HG03039 (cell line): Measurements from ENCODE around the gene MARCHF4.

ENCODE experiments used
- ATAC-seq: cut with Tn5 transposase; IDR thresholded peaks from one replicate; pipeline ENCODE4 v1.9.1; 2021; ENCODE audit warnings: mild to moderate bottlenecking, moderate library complexity; ENCODE audit not compliant: unreplicated experiment

Gene MARCHF4

DNA sequence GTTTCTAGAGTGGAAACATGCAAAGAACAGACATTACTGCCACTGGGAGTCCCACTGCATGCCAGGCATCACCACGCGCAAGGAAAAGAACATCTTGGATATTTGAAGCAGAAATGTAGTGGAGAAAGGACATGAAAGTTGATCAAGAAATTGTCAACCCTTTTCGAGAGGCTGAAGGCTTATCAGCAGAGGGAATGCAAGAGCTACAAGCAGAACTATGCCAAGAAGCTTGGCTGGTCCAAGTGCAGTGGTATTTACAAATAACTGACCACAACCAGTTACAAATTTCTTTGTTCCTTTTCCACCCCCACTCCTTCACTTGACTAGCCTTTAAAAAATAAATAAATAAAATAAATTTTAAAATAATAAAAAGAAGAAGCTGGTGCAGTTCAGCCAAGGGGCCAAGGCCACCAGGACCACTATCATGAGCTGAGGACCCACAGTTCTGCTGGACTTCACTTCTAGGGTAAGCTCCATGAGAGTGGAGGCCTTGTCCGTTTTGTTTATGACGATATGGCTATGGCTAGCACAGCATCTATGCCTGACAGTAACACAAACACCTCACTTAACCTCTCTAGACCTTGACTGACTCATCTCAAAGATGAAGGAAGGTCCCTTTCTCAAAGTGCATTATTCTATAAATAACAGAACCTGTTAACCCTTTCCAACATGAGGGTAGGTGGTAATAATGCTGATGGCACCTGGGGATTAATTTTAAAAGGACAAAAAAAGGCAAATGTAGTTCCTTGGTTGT is 20.9 kb downstream of the MARCHF4 start:
- ATAC-seq, result no peak

DNA sequence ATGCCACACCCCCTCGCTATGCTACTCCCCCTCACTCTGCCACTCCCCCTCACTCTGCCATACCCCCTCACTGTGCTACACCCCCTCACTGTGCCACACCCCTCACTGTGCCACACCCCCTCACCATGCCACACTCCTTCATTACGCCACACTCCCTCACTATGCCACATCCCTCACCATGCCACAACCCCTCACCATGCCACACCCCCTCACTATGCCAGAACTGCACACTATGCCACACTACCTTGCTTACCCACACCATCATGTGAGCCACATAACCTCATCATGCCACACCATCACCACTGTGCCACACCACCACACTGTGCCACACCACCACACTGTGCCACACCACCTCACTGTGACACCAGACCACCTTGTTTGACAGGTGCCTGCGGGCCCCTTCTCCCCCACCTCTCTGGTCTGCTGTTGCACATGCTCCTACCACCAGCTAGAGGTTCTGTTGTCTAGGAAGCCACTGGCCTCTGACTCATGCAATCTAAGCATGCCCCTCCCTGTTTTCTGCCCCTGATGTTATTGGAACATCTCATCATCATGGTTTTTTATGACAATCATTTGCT is 22.0 kb downstream of the MARCHF4 start:
- no peak for ATAC-seq

DNA sequence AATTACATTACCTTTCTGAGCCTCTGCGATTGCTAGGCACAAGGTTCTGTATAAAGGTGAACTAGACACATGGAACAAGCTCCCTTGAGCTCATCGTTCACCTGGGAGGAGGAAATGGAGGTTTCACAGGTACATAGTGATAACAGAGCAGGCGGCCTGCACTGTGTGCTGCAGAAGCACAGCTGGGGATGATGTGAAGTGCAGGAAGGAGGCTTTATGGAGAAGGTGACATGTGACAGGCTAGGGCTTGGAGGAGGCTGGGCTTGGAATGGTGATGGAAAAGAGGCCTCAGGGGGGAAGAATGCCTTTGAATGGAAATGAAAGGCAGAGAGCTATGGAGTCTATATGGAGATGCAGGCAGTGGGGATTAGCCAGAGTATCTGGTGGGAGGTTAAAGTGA is 22.9 kb downstream of the MARCHF4 start:
- no peak for ATAC-seq

DNA sequence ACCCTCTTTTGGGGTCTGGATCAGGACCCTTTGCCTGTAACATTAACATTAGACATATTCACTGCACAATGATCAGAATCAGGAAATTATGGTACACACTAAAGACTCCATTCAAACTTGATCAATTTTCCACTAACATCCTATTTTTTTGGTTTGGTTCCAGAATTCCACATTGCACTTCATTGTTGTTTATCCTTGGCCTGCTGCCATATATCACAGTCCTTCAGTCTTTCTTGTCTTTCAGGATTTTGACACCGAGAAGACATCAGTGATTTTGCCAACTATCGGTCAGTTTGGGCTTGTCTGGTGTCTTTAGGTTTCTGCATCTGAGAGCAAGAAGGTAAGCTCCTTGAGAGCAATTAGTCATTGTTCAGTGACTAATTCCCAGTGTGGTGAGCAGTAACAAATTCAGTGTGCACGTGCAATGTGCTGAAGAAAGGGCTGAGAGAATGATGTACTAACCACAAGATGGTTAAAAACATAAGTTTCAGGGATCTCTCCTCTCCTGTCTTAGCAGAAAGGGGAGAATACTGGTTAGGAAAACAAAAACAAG is 23.5 kb downstream of the MARCHF4 start:
- no peak for ATAC-seq

DNA sequence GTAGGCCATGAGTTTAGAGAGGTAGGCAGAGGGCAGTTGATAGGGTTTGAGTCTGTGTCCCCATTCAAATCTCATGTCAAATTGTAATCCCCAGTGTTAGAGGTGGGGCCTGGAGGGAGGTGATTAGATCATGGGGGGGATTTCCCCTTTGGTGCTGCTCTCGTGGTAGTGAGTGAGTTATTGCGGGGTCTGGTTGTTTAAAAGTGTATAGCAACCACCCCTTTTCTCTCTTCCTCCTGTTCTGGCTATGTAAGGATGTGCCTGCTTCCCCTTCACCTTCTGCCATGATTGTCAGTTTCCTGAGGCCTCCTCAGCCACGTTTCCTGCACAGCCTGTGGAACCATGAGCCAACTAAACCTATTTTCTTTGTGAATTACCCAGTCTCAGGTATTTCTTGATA is 25.5 kb downstream of the MARCHF4 start:
- ATAC-seq, result no peak

DNA sequence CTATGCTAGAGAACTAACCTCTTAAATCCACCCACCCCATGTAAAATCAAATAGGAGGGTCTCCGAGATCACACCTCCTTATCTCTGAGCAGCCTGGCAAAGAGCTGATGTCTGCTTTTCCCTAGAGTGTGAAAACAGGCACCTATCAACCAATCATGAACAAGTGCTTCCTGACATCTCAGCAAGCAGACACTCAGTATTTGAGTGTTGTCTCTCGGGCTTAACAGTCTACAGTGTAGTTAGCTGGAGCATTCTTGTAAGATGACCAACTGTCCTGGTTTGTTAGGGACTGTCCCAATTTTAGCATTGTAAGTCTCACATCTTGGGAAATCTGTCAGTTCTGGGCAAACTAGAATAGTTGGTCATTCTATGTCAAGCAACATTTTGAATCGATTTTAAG is 26.4 kb downstream of the MARCHF4 start:
- no peak for ATAC-seq

DNA sequence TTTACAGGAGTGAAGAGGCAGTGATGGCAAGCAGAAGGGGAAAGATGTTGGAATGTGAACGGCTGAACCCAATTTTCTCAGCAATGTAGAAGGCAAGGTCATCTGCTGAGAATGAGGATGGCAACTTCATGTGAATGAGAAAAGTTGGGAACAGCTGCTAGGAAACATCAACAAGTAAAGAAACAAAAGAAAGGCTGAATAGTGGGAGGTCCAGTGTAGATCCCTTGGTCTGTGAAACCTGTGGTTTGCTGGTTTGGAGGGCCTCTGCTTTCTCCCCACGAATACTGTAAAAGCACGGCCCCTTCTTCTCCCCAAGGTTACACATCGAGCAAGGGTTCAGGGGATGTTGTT is 27.4 kb downstream of the MARCHF4 start:
- no peak for ATAC-seq

DNA sequence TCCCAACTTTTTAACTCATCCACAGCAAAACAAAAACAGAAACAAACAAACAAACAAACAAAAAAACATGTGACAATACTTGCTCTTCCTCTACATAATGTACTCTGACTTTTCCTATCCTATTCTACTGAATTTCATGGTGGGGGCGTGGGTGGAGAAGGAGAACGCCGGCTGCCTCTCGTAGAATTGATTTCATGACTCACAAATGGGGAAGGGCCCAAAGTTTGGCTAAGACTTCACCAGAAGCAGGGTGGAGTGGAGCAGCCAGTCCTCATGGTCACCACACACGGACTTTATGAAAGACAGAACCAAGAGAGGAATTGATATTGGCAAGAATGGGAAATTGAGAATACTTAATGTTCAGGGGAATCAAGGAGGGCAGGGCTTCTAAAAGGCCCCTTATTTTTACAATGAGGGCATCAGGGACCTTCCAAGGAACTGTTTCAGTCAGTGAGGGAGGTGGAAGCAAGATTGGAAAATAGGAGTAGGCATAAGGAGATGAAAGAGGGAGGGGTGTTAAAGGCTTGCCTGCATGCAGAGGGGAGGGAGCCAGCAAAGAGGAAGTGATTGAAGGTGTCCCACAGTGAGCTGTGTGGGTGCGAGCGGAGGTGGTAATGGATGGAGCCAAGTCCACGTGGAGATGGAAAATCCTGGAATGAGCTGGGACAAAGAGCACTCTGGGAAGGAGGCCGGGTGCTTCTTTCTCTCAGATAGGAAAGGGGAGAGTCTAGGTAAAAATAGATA is 27.9 kb downstream of the MARCHF4 start:
- ATAC-seq, result no peak

DNA sequence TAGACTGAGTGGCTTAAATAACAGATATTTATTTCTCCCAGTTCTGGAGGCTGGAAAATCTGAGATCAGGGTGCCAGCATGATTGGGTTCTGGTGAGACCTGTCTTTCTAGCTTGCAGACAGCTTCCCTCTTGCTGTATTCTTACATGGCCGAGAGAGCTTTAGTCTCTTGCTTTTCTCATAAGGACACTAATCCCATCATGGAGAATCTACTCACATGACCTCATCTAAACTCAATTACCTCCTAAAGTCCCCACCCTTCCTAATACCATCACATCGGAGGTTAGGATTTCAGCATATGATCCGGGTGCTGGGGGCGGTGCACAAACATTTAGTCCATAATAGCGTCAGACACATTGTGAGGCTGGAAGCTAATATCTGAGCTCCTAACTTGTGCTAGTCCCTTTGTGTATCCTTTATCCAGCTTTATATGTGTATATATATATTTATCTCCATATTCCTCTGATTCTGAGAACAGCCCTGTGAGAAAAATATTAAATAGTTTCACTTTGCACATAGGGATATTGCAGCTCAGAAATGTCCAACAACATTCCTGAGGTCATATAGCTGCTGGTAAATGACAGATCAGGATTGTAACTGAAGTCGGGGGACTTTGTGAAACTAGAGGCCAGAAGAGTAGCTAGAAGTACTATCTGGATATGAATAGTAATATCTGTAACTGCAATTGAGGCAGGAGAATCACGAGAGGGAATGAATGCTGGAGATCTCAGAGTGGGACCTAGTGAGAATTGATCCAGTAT is 28.9 kb downstream of the MARCHF4 start:
- no peak for ATAC-seq

DNA sequence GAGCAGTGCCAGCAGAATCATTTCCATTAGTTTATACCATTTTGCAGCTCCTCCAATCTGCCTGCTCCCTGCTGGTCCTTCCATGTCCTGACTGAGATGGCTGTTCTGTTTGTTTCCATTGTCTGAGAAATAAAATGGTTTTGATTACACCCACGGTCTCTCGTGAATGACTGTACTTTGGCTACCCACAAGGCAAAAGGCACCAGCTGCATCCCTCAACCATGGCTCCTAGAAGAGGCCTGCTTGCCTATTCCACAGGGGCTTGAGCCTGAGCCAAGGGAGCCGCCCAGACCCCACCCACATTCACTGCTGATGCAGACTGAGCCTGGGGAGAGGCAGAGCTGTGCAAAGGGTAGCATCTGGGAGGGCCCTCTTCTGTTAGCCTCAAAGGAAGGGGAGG is 31.2 kb downstream of the MARCHF4 start:
- ATAC-seq, result no peak

DNA sequence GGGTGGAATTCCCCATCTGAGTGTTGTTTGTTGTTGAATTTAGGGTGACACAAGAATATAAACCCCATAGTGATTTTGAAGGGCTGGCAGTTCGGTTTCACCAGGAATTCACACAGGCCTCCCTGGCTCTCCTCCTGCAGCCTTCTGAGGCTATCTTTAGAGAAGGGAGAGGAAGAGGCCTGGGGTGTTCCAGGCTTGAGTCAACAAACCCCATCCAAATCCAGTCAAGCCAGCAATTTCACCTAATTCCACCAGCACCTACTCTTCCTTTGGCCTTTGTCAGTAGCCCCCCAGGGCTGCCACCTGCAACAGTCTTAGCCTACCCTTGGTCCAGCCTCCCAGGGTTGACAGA is 32.0 kb downstream of the MARCHF4 start:
- no peak for ATAC-seq

DNA sequence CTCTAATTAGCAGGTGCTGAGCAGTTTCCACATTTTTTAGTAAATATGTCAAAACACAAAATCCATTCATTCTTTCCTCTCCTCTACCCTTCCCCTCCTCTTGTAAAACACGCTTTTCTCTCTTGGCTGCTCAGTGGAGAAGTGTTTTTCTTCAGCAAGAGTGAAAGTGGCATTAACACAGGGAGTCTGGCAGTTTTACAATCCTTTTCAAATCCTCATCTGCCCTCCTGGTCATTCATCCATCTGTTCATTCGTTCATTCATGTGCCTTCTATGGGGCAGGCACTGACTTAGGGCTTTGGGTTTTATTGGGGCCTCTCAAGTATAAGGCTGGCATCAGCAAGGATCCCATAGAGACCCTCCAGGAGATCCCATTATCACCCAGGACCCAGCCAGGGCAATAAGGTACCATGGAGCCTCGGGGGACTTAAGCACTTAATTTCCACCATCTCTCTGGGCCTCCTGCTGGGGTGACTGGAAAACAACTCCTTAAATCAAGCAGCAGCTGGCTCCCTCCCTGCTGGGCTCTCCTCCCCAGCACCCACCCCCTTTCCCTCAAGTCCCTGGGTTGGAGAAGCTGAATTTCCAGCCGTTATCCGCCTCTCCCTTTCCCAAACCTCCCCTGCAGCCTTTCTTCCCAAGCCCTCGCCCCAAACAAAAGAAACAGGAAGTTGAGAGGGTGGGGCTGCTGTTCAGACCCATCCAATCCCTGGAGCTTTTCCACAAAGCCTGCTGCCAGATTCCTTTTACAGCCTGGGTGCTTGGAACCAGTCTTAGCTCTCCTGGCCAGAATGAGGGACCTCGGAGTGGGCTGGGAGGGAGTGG is 32.6 kb downstream of the MARCHF4 start:
- no peak for ATAC-seq

DNA sequence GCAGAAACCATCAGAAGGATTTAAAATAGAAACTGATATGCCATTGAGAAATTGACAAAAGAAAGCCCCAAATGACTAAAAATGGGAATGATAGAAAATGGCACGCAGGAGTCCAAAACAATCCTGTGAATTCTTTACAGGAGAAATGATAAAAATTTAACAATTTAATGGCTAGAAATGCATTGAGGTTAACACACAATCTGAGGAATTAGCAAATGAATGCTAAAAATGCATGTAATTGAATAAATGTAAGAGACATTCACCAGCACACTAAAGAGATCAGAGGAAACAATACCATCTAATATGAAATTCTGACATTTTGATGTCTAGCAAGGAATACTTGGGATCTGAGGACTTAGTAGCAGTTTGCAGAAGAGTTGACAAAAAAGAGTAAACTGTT is 37.0 kb downstream of the MARCHF4 start:
- ATAC-seq, result no peak

DNA sequence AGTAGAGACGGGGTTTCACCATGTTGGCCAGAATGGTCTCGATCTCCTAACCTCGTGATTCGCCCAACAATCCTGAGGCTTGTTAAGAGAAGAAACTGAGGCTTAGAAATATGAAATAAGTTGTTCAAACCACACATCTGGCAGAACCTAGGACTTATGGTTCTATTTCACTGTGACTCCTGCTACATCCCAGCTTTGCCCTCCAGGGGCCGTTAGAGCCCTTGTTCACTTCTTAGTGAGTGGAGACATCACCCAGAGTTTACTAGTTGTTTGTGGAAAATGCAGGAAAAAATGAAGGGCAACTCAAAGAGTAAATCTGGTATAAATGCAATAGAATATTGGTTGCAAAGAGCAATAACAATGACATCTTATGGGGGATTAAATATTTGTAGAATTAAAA is 43.9 kb downstream of the MARCHF4 start:
- no peak for ATAC-seq

DNA sequence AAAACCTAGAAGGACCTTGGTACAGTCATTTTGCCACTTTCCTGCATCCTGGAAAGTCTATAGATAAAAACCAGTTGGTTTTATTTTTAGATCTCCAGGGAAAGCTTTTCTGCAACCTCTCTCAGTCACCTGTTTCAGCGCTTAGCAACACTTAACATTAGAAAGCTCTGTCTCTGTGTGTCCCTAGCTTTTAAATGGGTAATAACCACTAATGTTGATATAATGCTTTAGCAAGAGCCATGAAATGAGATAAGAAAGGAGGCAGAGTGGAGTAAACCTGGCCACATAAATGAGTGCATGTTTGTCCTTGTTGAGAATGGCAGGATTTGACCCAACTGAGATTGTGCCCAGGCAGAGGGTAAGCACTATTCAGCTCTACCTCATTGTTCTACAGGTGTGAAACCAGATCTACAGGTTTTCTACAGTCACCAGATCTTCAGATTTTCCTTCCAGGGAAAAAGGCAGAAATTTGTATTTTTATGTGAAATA is 44.8 kb downstream of the MARCHF4 start:
- ATAC-seq, result no peak
